Keratinocyte (primary cell): ENCODE data around the gene FZD4.
"Not testable (repeated sequence)": the region's sequence is repeated elsewhere in the genome, so short reads cannot be mapped to it uniquely, and the experiment has no call there.

Experiments
- CTCF ChIP-seq, 3 experiments: IDR thresholded peaks in 1 of 3; conservative IDR thresholded peaks in 1 of 3; optimal IDR thresholded peaks in 1 of 3; 2 replicates in 2 of 3; 3 replicates in 1 of 3; pipeline versions ENCODE3 to v1.5.1; 2011; ENCODE audit warnings: low read length in 3 of 3, mild to moderate bottlenecking in 3 of 3, moderate library complexity in 2 of 3, control low read depth in 1 of 3, inconsistent platforms in 1 of 3; ENCODE audit not compliant: insufficient read depth in 2 of 3; ENCODE audit errors: extremely low read depth in 1 of 3
- EZH2 ChIP-seq: IDR thresholded peaks from one replicate; pipeline ENCODE4 v1.6.1; 2012; ENCODE audit warnings: inconsistent platforms, mild to moderate bottlenecking, low read length, moderate library complexity

- not testable (repeated sequence) for TF ChIP-seq EZH2; CTCF (optimal IDR thresholded peaks at IDR 0.05 in 1 of 3, IDR thresholded peaks at IDR 0.05 in 1 of 3, conservative IDR thresholded peaks at IDR 0.05 in 1 of 3; ENCODE audit: extremely low read depth in 1 of 3, insufficient read depth in 2 of 3, low read length in 3 of 3)
These were observed 37.1 kb upstream of the FZD4 start for GRCh38 chr11:86992340-86992739.
